GM21447 (cell line): Measurements from ENCODE around the gene CLMN.
A peak's percentile ranks its signal among the peaks of the same experiment; 100 is the strongest.

Experiments
- ATAC-seq: cut with Tn5 transposase; IDR thresholded peaks from one replicate; pipeline ENCODE4 v1.9.1; 2021; ENCODE audit not compliant: unreplicated experiment

Gene CLMN

GRCh38 chr14:95319312-95320077 lies at the start of gene CLMN:
TSS of gene CLMN (minus strand) at chr14:95319908. CDS start at chr14:95319792, 116 bp downstream.
- peak; percentile 30 for ATAC-seq

- ATAC-seq, result no peak
Measured at GRCh38 chr14:95365401-95365800, 45.7 kb upstream of the CLMN start.

GRCh38 chr14:95364481-95365209 lies 44.9 kb upstream of the CLMN start:
- no peak for ATAC-seq

- ATAC-seq, result no peak
Measured at GRCh38 chr14:95363468-95363954, 43.8 kb upstream of the CLMN start.

GRCh38 chr14:95362138-95362494 lies 42.4 kb upstream of the CLMN start:
- no peak for ATAC-seq

GRCh38 chr14:95361373-95362137 lies 41.8 kb upstream of the CLMN start:
- ATAC-seq, result no peak

GRCh38 chr14:95360828-95361227 lies 41.1 kb upstream of the CLMN start:
- ATAC-seq, result no peak

- no peak for ATAC-seq
Measured at GRCh38 chr14:95359994-95360826, 40.5 kb upstream of the CLMN start.

GRCh38 chr14:95356245-95356869 lies 36.6 kb upstream of the CLMN start:
- ATAC-seq, result no peak

- ATAC-seq, result no peak
Measured at GRCh38 chr14:95355422-95355821, 35.7 kb upstream of the CLMN start.

GRCh38 chr14:95354834-95355233 lies 35.1 kb upstream of the CLMN start:
- no peak for ATAC-seq

GRCh38 chr14:95353664-95354063 lies 34.0 kb upstream of the CLMN start:
- no peak for ATAC-seq

GRCh38 chr14:95353007-95353406 lies 33.3 kb upstream of the CLMN start:
- no peak for ATAC-seq

GRCh38 chr14:95352481-95352880 lies 32.8 kb upstream of the CLMN start:
- ATAC-seq, result no peak

- no peak for ATAC-seq
Measured at GRCh38 chr14:95349241-95349640, 29.5 kb upstream of the CLMN start.

GRCh38 chr14:95348395-95349080 lies 28.8 kb upstream of the CLMN start:
- ATAC-seq, result no peak

- ATAC-seq, result no peak
Measured at GRCh38 chr14:95346820-95347219, 27.1 kb upstream of the CLMN start.

GRCh38 chr14:95346266-95346665 lies 26.6 kb upstream of the CLMN start:
- no peak for ATAC-seq

GRCh38 chr14:95345032-95345431 lies 25.3 kb upstream of the CLMN start:
- ATAC-seq, result no peak

- no peak for ATAC-seq
Measured at GRCh38 chr14:95344536-95344935, 24.8 kb upstream of the CLMN start.
